PC-9 (cell line): ENCODE measurements around the gene NDUFB5. TPM values are rescaled to one million over a fixed set of nuclear protein-coding genes. Genes with fewer than 3 reads are reported as not detected.

Experiments
- BruUV-seq: library from RNA; stranded (reverse); fragments of 400-500 nt; replicated peaks from 2 replicates; lab custom pipeline; 2021; lab: Mats Ljungman, UMichigan
- CTCF ChIA-PET: fragments of 300-600 bp; sonication (Branson Sonifier 250); formaldehyde crosslinking; loops from one replicate; lab custom pipeline; 2022; ENCODE audit warnings: antibody characterized with exemption; lab: Charles Lee
- POLR2A ChIA-PET: fragments of 300-600 bp; sonication (Branson Sonifier 250); formaldehyde crosslinking; loops from one replicate; lab custom pipeline; 2022; ENCODE audit warnings: antibody characterized with exemption; ENCODE audit not compliant: unreplicated experiment; lab: Charles Lee
- DNase-seq, 2 experiments: peaks; one replicate each; pipeline versions ENCODE4 v3.0.0 to v3.0.0-alpha.2; 2015 to 2022; ENCODE audit warnings: mixed read lengths in 1 of 2
- H2AFZ ChIP-seq: fragments of 200-600 bp; sonication (generic); 2 replicates; pipeline ENCODE4 v1.8.1; 2017; ENCODE audit warnings: antibody characterized with exemption
- H3F3A ChIP-seq: fragments of 200-600 bp; sonication (generic); 2 replicates; pipeline ENCODE4 v1.8.1; 2017; ENCODE audit warnings: antibody characterized with exemption, mild to moderate bottlenecking, low read depth; ENCODE audit not compliant: insufficient read depth
- H3K27ac ChIP-seq: fragments of 200-600 bp; sonication (generic); 2 replicates; pipeline ENCODE4 v1.6.1; 2016; ENCODE audit warnings: mixed run types
- H3K27me3 ChIP-seq: fragments of 200-600 bp; sonication (generic); 2 replicates; pipeline ENCODE4 v1.6.1; 2016; ENCODE audit warnings: low read depth, mixed run types; ENCODE audit not compliant: insufficient read depth
- H3K36me3 ChIP-seq: fragments of 200-600 bp; sonication (generic); 2 replicates; pipeline ENCODE4 v1.6.1; 2016; ENCODE audit warnings: low read depth, mixed run types
- H3K4me1 ChIP-seq: fragments of 200-600 bp; sonication (generic); replicated peaks from 2 replicates; pipeline ENCODE4 v1.6.1; 2016; ENCODE audit warnings: mixed run types; ENCODE audit not compliant: insufficient read depth
- H3K4me2 ChIP-seq: fragments of 200-600 bp; sonication (generic); 2 replicates; pipeline ENCODE4 v1.6.1; 2017; ENCODE audit warnings: mixed run types
- H3K4me3 ChIP-seq: fragments of 200-600 bp; sonication (generic); 2 replicates; pipeline ENCODE4 v1.6.1; 2016; ENCODE audit warnings: mixed run types
- H3K79me2 ChIP-seq: fragments of 200-600 bp; sonication (generic); 2 replicates; pipeline ENCODE4 v1.6.1; 2017; ENCODE audit warnings: low read depth, mixed run types
- H3K9me2 ChIP-seq: fragments of 200-600 bp; sonication (generic); 2 replicates; pipeline ENCODE4 v1.8.1; 2017; ENCODE audit warnings: mild to moderate bottlenecking; ENCODE audit not compliant: insufficient read depth
- H3K9me3 ChIP-seq: fragments of 200-600 bp; sonication (generic); 2 replicates; pipeline ENCODE4 v1.8.1; 2016; ENCODE audit warnings: low read depth; ENCODE audit not compliant: insufficient read depth
- H4K20me1 ChIP-seq: fragments of 200-600 bp; sonication (generic); 2 replicates; pipeline ENCODE4 v1.8.1; 2017; ENCODE audit not compliant: insufficient read depth
- EZH2 ChIP-seq: fragments of 200-600 bp; sonication (generic); IDR thresholded peaks from 2 replicates; pipeline ENCODE4 v1.8.0; 2017; ENCODE audit warnings: antibody characterized with exemption, low read depth
- intact Hi-C: fragments of 100-400 bp; cut with micrococcal nuclease; formaldehyde crosslinking; loops from one replicate; pipeline ENCODE4 v1.10.0; 2022; ENCODE audit not compliant: unreplicated experiment
- total RNA-seq: library from RNA; stranded (reverse); gene quantifications from 2 replicates; pipeline ENCODE4 v1.2.3, GENCODE V29; 2021
- TF ChIP-seq, protein P1 (sequence below): fragments of 200-600 bp; sonication (generic); conservative IDR thresholded peaks from 2 replicates; pipeline ENCODE4 v1.6.1; 2017; ENCODE audit warnings: mixed run types, antibody characterized with exemption, mild to moderate bottlenecking, moderate library complexity

The NDUFB5 gene
- total RNA-seq, 1 experiment from 2014 or later: 121 TPM

DNA sequence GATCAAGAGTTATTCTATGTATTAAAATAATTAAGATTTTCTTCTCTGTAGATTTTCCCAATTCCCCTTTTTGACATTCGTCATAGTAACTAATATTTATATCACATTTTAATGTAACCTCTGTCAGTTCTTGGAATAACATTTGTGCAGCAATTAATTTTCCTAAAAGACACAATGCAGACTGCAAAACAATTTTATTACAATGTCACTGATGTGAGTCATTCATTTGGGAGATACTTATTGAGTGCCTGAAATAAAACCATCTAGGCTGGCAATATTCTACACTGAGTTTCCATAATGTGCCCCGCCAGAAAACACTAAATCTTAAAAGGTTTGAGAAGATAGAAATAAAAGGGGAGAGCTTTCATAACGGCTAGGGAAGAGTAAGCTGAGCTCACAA lies 41.6 kb downstream of the NDUFB5 start:
- H4K20me1 ChIP-seq: no peaks in the 10 kb centered on the region
- no peak overlapping the region for H3K4me2 ChIP-seq
- POLR2A ChIA-PET: interaction anchor here (0.6 kb wide), 1 partner anchor 9 kb away, joined by 4 read pairs; no protein-coding TSS in a partner anchor
- no peaks in the 10 kb centered on the region for H3K36me3 ChIP-seq
- H3K79me2 ChIP-seq: no peaks in the 10 kb centered on the region
- BruUV-seq: no TSS peak
- H2AFZ ChIP-seq: no peak overlapping the region
- TF ChIP-seq, protein P1, sequence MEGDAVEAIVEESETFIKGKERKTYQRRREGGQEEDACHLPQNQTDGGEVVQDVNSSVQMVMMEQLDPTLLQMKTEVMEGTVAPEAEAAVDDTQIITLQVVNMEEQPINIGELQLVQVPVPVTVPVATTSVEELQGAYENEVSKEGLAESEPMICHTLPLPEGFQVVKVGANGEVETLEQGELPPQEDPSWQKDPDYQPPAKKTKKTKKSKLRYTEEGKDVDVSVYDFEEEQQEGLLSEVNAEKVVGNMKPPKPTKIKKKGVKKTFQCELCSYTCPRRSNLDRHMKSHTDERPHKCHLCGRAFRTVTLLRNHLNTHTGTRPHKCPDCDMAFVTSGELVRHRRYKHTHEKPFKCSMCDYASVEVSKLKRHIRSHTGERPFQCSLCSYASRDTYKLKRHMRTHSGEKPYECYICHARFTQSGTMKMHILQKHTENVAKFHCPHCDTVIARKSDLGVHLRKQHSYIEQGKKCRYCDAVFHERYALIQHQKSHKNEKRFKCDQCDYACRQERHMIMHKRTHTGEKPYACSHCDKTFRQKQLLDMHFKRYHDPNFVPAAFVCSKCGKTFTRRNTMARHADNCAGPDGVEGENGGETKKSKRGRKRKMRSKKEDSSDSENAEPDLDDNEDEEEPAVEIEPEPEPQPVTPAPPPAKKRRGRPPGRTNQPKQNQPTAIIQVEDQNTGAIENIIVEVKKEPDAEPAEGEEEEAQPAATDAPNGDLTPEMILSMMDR: no peak
- TF ChIP-seq EZH2: no peak
- peaks cover 15% of the 10 kb centered on the region for H3K4me1 ChIP-seq
- no peak for DNase-seq
- intact Hi-C loops: loop anchor here (5.0 kb wide), 1 partner anchor 281 kb away; no protein-coding TSS in a partner anchor
- H3F3A ChIP-seq: peaks cover 28% of the 10 kb centered on the region
- CTCF ChIA-PET: interaction anchor here (0.7 kb wide), 1 partner anchor 295 kb away, joined by 3 read pairs; no protein-coding TSS in a partner anchor
- H3K9me2 ChIP-seq: no peaks in the 10 kb centered on the region
- no peaks in the 10 kb centered on the region for H3K9me3 ChIP-seq
- no peak overlapping the region for H3K27ac ChIP-seq
- H3K4me3 ChIP-seq: no peak overlapping the region
- H3K27me3 ChIP-seq: no peaks in the 10 kb centered on the region

DNA sequence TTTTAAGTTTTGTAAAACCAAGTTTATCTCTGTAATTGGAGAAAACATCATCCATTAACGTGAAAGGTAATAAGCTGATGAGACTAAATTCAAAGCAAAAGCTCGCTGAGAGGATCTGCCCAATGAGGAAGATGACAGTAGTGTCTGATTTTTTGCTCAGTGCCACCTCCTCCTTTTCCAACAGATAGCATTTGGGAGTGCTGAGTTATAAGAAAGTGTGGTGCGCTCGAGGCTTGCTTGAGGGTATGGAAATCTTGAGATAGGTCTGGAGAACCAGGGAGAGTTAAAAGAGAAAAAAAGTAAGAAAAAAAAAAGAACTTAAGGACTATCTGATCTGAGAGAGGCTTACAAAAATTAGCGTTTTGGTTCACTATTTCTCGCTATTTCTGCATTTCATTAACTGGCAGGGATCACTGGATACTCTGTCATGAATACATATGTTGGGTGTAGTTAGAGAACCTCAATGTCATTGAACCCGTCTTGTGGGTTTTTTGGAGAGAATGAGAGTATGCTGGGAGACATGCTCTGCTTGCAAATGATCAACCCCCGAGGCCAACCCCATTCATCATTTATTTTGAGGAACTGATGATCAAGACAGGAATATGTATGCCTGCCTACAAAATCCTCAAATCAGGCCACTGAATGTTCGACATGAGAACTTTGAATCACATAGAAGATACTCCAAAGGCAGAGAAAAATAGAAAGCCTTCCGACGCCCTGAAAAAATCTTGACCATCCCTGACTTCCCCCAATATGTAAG lies 47.3 kb downstream of the NDUFB5 start:
- H3K27me3 ChIP-seq: no peaks in the 10 kb centered on the region
- ChIA-PET CTCF (no interaction called here), POLR2A (no interaction called here)
- peak overlapping the region; percentile 68 for H3K4me2 ChIP-seq
- TSS peak; percentile 63 for BruUV-seq
- peak overlapping the region; percentile 1; the same call in 1 of the 2 replicates for H3K27ac ChIP-seq
- peak overlapping the region; percentile 67 for H2AFZ ChIP-seq
- no peak for DNase-seq
- peaks cover 31% of the 10 kb centered on the region for H3K79me2 ChIP-seq
- no peak for TF ChIP-seq EZH2
- TF ChIP-seq, protein P1: no peak
- no peaks in the 10 kb centered on the region for H3K36me3 ChIP-seq
- H3F3A ChIP-seq: peaks cover 25% of the 10 kb centered on the region
- intact Hi-C loops: loop anchor here (2.0 to 5.0 kb wide), 2 partner anchors 47 to 115 kb away; partner anchors contain the start of genes MRPL47 and NDUFB5
- no peaks in the 10 kb centered on the region for H3K9me2 ChIP-seq
- no peaks in the 10 kb centered on the region for H4K20me1 ChIP-seq
- H3K4me3 ChIP-seq: peak overlapping the region; percentile 97
- no peaks in the 10 kb centered on the region for H3K9me3 ChIP-seq
- peaks cover 9% of the 10 kb centered on the region for H3K4me1 ChIP-seq

DNA sequence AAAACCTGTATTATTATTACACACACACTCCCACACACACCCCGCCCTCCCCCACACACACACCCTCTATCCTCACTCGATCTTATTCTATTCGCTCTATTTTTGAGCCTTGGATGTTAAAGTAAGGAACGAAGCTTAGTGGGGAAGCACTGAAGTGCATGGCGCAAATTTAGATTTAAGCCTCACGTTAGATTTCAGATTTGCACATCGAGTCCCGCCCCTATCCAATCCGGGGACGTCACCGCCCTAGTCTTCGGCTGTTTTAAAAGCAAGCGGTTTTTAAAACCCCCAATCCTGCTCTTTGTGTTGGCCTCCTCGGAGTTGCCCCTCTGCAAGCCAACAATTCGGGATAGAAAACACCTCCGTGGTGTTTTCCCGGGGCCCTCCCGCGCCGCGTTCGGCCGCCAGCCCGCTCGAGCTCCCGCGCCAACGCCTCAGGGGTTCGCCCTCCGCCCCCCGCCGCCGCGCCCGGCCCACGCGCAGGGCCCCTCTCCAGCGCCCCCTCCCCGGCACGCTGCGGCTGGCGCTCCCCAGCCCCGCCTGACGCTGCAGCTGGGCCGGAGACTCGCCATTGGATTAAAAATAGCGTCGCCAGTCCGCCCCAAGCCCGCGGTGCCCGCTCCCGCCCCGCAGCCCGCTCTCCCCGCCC lies 48.0 kb downstream of the NDUFB5 start, which contains the start of gene USP13:
USP13 (plus strand) TSS at position 594 of the 649 bp plus-strand sequence. CDS start 186 bp downstream, outside the sequence.
- BruUV-seq: no TSS peak
- Histone ChIP-seq H3K9me3 (no peaks in the 10 kb centered on the region), H3K27me3 (no peaks in the 10 kb centered on the region), H3K4me2 (peak within 1 kb of the TSS; percentile 71), H3K27ac (peak within 1 kb of the TSS; percentile 57), H3K36me3 (no peaks in the 10 kb centered on the region), H3K4me3 (peak within 1 kb of the TSS; percentile 97), H3K9me2 (no peaks in the 10 kb centered on the region), H2AFZ (peak within 1 kb of the TSS; percentile 92), H3K4me1 (peaks cover 9% of the 10 kb centered on the region), H3K79me2 (peaks cover 35% of the 10 kb centered on the region), H3F3A (peaks cover 25% of the 10 kb centered on the region), H4K20me1 (no peaks in the 10 kb centered on the region)
- ChIA-PET POLR2A (no interaction called here), CTCF (no interaction called here)
- TF ChIP-seq EZH2: no peak
- TF ChIP-seq, protein P1: no peak
- peak; percentile 66 to 77 for DNase-seq
- intact Hi-C loops: loop anchor here (1.0 to 5.0 kb wide), 3 partner anchors 21 to 115 kb away; partner anchors contain the start of genes MRPL47 and NDUFB5
